ENCODE measurements around the gene SLC27A5.
A peak's percentile ranks its signal among the peaks of the same experiment; 100 is the strongest.

The SLC27A5 gene

GRCh38 chr19:58499021-58499927 is 12.5 kb downstream of the SLC27A5 start (continued):
- TF ChIP-seq, protein P1, sequence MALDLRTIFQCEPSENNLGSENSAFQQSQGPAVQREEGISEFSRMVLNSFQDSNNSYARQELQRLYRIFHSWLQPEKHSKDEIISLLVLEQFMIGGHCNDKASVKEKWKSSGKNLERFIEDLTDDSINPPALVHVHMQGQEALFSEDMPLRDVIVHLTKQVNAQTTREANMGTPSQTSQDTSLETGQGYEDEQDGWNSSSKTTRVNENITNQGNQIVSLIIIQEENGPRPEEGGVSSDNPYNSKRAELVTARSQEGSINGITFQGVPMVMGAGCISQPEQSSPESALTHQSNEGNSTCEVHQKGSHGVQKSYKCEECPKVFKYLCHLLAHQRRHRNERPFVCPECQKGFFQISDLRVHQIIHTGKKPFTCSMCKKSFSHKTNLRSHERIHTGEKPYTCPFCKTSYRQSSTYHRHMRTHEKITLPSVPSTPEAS (tag by site-specific recombination; IDR thresholded peaks at IDR 0.05) = no peak
- peak; percentile 8; the same call in 1 of the 2 replicates for TF ChIP-seq KLF1 (tag by site-specific recombination; IDR thresholded peaks at IDR 0.05)
- no peak for TF ChIP-seq ZNF174 (tag by site-specific recombination; IDR thresholded peaks at IDR 0.05)
- TF ChIP-seq, protein P2, sequence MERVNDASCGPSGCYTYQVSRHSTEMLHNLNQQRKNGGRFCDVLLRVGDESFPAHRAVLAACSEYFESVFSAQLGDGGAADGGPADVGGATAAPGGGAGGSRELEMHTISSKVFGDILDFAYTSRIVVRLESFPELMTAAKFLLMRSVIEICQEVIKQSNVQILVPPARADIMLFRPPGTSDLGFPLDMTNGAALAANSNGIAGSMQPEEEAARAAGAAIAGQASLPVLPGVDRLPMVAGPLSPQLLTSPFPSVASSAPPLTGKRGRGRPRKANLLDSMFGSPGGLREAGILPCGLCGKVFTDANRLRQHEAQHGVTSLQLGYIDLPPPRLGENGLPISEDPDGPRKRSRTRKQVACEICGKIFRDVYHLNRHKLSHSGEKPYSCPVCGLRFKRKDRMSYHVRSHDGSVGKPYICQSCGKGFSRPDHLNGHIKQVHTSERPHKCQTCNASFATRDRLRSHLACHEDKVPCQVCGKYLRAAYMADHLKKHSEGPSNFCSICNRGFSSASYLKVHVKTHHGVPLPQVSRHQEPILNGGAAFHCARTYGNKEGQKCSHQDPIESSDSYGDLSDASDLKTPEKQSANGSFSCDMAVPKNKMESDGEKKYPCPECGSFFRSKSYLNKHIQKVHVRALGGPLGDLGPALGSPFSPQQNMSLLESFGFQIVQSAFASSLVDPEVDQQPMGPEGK (tag by site-specific recombination; IDR thresholded peaks at IDR 0.05) = peak; percentile 41; the same call in 1 of the 2 replicates
- no peak for TF ChIP-seq YY1 (tag by site-specific recombination; IDR thresholded peaks at IDR 0.05)
- no peak; the same call in 1 of the 2 replicates for TF ChIP-seq ZBTB8A (tag by site-specific recombination; IDR thresholded peaks at IDR 0.05)
- TF ChIP-seq, protein P3, sequence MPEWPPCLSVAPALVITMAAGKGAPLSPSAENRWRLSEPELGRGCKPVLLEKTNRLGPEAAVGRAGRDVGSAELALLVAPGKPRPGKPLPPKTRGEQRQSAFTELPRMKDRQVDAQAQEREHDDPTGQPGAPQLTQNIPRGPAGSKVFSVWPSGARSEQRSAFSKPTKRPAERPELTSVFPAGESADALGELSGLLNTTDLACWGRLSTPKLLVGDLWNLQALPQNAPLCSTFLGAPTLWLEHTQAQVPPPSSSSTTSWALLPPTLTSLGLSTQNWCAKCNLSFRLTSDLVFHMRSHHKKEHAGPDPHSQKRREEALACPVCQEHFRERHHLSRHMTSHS (tag by site-specific recombination; IDR thresholded peaks at IDR 0.05) = no peak
- TF ChIP-seq ZNF555 (tag by site-specific recombination; conservative IDR thresholded peaks at IDR 0.05) = no peak
- no peak for TF ChIP-seq ZNF157 (tag by site-specific recombination; IDR thresholded peaks at IDR 0.05)
- TF ChIP-seq ZNF366 (tag by site-specific recombination; conservative IDR thresholded peaks at IDR 0.05) = no peak
- TF ChIP-seq, protein P4, sequence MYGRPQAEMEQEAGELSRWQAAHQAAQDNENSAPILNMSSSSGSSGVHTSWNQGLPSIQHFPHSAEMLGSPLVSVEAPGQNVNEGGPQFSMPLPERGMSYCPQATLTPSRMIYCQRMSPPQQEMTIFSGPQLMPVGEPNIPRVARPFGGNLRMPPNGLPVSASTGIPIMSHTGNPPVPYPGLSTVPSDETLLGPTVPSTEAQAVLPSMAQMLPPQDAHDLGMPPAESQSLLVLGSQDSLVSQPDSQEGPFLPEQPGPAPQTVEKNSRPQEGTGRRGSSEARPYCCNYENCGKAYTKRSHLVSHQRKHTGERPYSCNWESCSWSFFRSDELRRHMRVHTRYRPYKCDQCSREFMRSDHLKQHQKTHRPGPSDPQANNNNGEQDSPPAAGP (tag by site-specific recombination; IDR thresholded peaks at IDR 0.05) = no peak
- no peak for TF ChIP-seq ZNF473 (tag by site-specific recombination; IDR thresholded peaks at IDR 0.05)
- TF ChIP-seq INSM2 (tag by site-specific recombination; IDR thresholded peaks at IDR 0.05) = no peak
- no peak for TF ChIP-seq ZNF571 (tag by site-specific recombination; IDR thresholded peaks at IDR 0.05)
- no peak for TF ChIP-seq ZNF223 (tag by site-specific recombination; IDR thresholded peaks at IDR 0.05)
- no peak for TF ChIP-seq ZNF280D (tag by site-specific recombination; IDR thresholded peaks at IDR 0.05)
- no peak for TF ChIP-seq ZNF248 (tag by site-specific recombination; IDR thresholded peaks at IDR 0.05)
- no peak for TF ChIP-seq ZNF792 (tag by site-specific recombination; IDR thresholded peaks at IDR 0.05)
- TF ChIP-seq ZNF211 (tag by site-specific recombination; IDR thresholded peaks at IDR 0.05; ENCODE audit: low read depth) = no peak
- no peak for TF ChIP-seq ZNF19 (tag by site-specific recombination; IDR thresholded peaks at IDR 0.05; ENCODE audit: low read depth)
- TF ChIP-seq ZNF514 (tag by site-specific recombination; IDR thresholded peaks at IDR 0.05) = no peak
- TF ChIP-seq HOXD13 (CRISPR knock-in tag; IDR thresholded peaks at IDR 0.05; ENCODE audit: borderline replicate concordance) = no peak
- TF ChIP-seq ZNF433 (tag by site-specific recombination; IDR thresholded peaks at IDR 0.05; ENCODE audit: low read depth) = no peak
- TF ChIP-seq ZNF521 (tag by site-specific recombination; IDR thresholded peaks at IDR 0.05) = no peak
- TF ChIP-seq ZNF394 (tag by site-specific recombination; IDR thresholded peaks at IDR 0.05; ENCODE audit: borderline replicate concordance) = no peak
- TF ChIP-seq ZNF830 (tag by site-specific recombination; IDR thresholded peaks at IDR 0.05; ENCODE audit: low read depth) = no peak
- TF ChIP-seq KLF9 (tag by site-specific recombination; IDR thresholded peaks at IDR 0.05; ENCODE audit: low read depth) = peak; percentile 77
- TF ChIP-seq ZNF76 (tag by site-specific recombination; IDR thresholded peaks at IDR 0.05; ENCODE audit: borderline replicate concordance, low read depth) = no peak
- TF ChIP-seq ZBTB20 (tag by site-specific recombination; IDR thresholded peaks at IDR 0.05) = peak; percentile 58; the same call in 1 of the 2 replicates
- TF ChIP-seq ZBTB7A (tag by site-specific recombination; IDR thresholded peaks at IDR 0.05; ENCODE audit: low read depth) = no peak
